ENCODE data around the gene MEPE. TPM values are rescaled to one million over a fixed set of nuclear protein-coding genes. Genes with fewer than 3 reads are reported as not detected.

The MEPE gene
- total and polyA plus RNA-seq, 4 donors, result 0.07 TPM; not detected in 3

DNA sequence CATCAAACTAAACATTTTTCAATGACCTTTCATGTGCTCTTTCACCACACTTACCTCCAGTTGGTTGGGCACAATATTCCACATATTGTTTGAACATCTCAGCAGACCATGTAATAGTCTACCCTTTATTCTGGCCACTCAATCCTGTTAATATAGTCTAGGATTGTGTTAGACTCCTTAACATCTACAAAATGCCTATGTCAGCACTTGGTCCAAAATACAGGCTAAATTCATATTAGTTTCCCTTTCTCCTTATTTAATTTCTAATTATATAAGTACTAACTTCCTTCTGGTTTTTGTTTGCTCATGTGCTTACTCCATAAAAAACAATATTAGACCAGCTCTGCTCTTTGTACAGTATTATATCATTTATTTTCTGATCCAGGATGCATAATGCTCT is 21.1 kb downstream of the MEPE start:
- DNase-seq (ENCODE audit: low spot score), result no peak
- H3K4me1 ChIP-seq (ENCODE audit: control insufficient read depth in 4 of 4, insufficient read depth in 4 of 4, low read length in 3 of 4), result peaks cover 0 to 2% (median under 1%) of the 10 kb centered on the region in 4 donors
- H3K27ac ChIP-seq (ENCODE audit: low read depth in 1 of 2, low read length in 2 of 2), result no peak overlapping the region
- no peak overlapping the region for H3K9ac ChIP-seq (ENCODE audit: low read depth in 1 of 2, low read length in 2 of 2)
- H3K27me3 ChIP-seq (ENCODE audit: control insufficient read depth in 4 of 4, insufficient read depth in 4 of 4, low read length in 3 of 4), result no peaks in the 10 kb centered on the region
- no peaks in the 10 kb centered on the region for H3K9me3 ChIP-seq (ENCODE audit: control insufficient read depth in 4 of 4, low read length in 3 of 4)
- no peak overlapping the region for H3K4me3 ChIP-seq (ENCODE audit: low read depth in 1 of 3, low read length in 3 of 3)
- H3K36me3 ChIP-seq (ENCODE audit: control insufficient read depth in 4 of 4, insufficient read depth in 3 of 4, low read depth in 1 of 4, low read length in 3 of 4), result no peaks in the 10 kb centered on the region
- TF ChIP-seq JUND (IDR thresholded peaks at IDR 0.05) (no peak), GABPA (IDR thresholded peaks at IDR 0.05 in 1 of 2, conservative IDR thresholded peaks at IDR 0.05 in 1 of 2) (no peak), NR2F2 (IDR thresholded peaks at IDR 0.05) (no peak), FOXA1 (IDR thresholded peaks at IDR 0.05) (no peak), SP1 (IDR thresholded peaks at IDR 0.05) (no peak), TAF1 (conservative IDR thresholded peaks at IDR 0.05) (no peak), HNF4A (conservative IDR thresholded peaks at IDR 0.05) (no peak), RAD21 (IDR thresholded peaks at IDR 0.05) (no peak), HNF4G (IDR thresholded peaks at IDR 0.05) (no peak), FOXA2 (IDR thresholded peaks at IDR 0.05) (no peak), YY1 (IDR thresholded peaks at IDR 0.05) (no peak), RXRA (IDR thresholded peaks at IDR 0.05) (no peak)
- TF ChIP-seq, protein P1, sequence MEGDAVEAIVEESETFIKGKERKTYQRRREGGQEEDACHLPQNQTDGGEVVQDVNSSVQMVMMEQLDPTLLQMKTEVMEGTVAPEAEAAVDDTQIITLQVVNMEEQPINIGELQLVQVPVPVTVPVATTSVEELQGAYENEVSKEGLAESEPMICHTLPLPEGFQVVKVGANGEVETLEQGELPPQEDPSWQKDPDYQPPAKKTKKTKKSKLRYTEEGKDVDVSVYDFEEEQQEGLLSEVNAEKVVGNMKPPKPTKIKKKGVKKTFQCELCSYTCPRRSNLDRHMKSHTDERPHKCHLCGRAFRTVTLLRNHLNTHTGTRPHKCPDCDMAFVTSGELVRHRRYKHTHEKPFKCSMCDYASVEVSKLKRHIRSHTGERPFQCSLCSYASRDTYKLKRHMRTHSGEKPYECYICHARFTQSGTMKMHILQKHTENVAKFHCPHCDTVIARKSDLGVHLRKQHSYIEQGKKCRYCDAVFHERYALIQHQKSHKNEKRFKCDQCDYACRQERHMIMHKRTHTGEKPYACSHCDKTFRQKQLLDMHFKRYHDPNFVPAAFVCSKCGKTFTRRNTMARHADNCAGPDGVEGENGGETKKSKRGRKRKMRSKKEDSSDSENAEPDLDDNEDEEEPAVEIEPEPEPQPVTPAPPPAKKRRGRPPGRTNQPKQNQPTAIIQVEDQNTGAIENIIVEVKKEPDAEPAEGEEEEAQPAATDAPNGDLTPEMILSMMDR (IDR thresholded peaks at IDR 0.05; ENCODE audit: low read depth, low read length, missing input control), result no peak
- TF ChIP-seq, protein P2, sequence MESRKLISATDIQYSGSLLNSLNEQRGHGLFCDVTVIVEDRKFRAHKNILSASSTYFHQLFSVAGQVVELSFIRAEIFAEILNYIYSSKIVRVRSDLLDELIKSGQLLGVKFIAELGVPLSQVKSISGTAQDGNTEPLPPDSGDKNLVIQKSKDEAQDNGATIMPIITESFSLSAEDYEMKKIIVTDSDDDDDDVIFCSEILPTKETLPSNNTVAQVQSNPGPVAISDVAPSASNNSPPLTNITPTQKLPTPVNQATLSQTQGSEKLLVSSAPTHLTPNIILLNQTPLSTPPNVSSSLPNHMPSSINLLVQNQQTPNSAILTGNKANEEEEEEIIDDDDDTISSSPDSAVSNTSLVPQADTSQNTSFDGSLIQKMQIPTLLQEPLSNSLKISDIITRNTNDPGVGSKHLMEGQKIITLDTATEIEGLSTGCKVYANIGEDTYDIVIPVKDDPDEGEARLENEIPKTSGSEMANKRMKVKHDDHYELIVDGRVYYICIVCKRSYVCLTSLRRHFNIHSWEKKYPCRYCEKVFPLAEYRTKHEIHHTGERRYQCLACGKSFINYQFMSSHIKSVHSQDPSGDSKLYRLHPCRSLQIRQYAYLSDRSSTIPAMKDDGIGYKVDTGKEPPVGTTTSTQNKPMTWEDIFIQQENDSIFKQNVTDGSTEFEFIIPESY (IDR thresholded peaks at IDR 0.05), result no peak
- TF ChIP-seq, protein P3, sequence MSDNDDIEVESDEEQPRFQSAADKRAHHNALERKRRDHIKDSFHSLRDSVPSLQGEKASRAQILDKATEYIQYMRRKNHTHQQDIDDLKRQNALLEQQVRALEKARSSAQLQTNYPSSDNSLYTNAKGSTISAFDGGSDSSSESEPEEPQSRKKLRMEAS (IDR thresholded peaks at IDR 0.05), result no peak
- TF ChIP-seq, protein P4, sequence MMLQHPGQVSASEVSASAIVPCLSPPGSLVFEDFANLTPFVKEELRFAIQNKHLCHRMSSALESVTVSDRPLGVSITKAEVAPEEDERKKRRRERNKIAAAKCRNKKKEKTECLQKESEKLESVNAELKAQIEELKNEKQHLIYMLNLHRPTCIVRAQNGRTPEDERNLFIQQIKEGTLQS (IDR thresholded peaks at IDR 0.05), result no peak

DNA sequence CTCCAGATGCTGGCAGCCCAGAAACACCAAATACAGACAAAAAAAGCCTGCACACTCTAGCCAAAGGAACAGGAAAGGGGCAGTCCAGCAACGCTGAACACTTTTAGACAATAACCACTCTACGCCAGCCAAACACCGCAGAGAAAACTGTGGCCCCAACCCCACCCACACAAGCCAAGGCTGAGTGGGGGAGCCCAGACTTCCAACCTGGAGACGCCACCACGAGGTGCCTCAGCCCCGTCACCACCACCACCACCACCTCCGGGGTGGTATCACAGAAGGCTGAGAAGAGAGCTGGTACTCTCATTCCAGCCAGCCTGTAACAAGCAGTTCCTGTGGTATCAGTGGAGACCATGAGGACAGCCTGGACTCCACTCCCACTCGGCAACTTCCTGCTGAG is 22.8 kb downstream of the MEPE start:
- Histone ChIP-seq H3K4me1 (ENCODE audit: control insufficient read depth in 4 of 4, insufficient read depth in 4 of 4, low read length in 3 of 4) (no peaks in the 10 kb centered on the region), H3K4me3 (ENCODE audit: low read depth in 1 of 3, low read length in 3 of 3) (no peak overlapping the region), H3K9ac (ENCODE audit: low read depth in 1 of 2, low read length in 2 of 2) (no peak overlapping the region), H3K9me3 (ENCODE audit: control insufficient read depth in 4 of 4, low read length in 3 of 4) (no peaks in the 10 kb centered on the region), H3K27me3 (ENCODE audit: control insufficient read depth in 4 of 4, insufficient read depth in 4 of 4, low read length in 3 of 4) (no peaks in the 10 kb centered on the region), H3K27ac (ENCODE audit: low read depth in 1 of 2, low read length in 2 of 2) (no peak overlapping the region), H3K36me3 (ENCODE audit: control insufficient read depth in 4 of 4, insufficient read depth in 3 of 4, low read depth in 1 of 4, low read length in 3 of 4) (no peaks in the 10 kb centered on the region)
- WGBS, result 81% methylated on average over 8 of the region's 8 CpGs
- TF ChIP-seq GABPA (IDR thresholded peaks at IDR 0.05 in 1 of 2, conservative IDR thresholded peaks at IDR 0.05 in 1 of 2), result no peak
- no peak for TF ChIP-seq RAD21 (IDR thresholded peaks at IDR 0.05)
- no peak for TF ChIP-seq HNF4A (conservative IDR thresholded peaks at IDR 0.05)
- no peak for TF ChIP-seq EGR1 (IDR thresholded peaks at IDR 0.05; ENCODE audit: low read depth in 2 of 2)
- no peak for DNase-seq (ENCODE audit: low spot score)
